Karpas-422 (cell line): ENCODE data around the gene CELF5. TPM values are rescaled to one million over a fixed set of nuclear protein-coding genes. Genes with fewer than 3 reads are reported as not detected.

ENCODE experiments used
- DNase-seq: peaks from one replicate; pipeline ENCODE4 v3.0.0-alpha.2; 2015
- H2AFZ ChIP-seq: fragments of 200-600 bp; sonication (generic); 2 replicates; pipeline ENCODE4 v1.6.1; 2014; ENCODE audit warnings: antibody characterized with exemption, low read length, mixed read lengths
- H3K27ac ChIP-seq: fragments of 200-600 bp; sonication (generic); 2 replicates; pipeline ENCODE4 v1.5.1; 2014; ENCODE audit warnings: mild to moderate bottlenecking, low read length, moderate library complexity
- H3K27me3 ChIP-seq: fragments of 200-600 bp; sonication (generic); 2 replicates; pipeline ENCODE4 v1.6.1; 2014; ENCODE audit warnings: low read length, mixed read lengths
- H3K36me3 ChIP-seq: fragments of 200-600 bp; sonication (generic); 2 replicates; pipeline ENCODE4 v1.6.1; 2014; ENCODE audit warnings: low read length, mixed read lengths; ENCODE audit not compliant: insufficient read depth
- H3K4me1 ChIP-seq: fragments of 200-600 bp; sonication (generic); 2 replicates; pipeline ENCODE4 v1.6.1; 2014; ENCODE audit warnings: mild to moderate bottlenecking, low read length, mixed read lengths
- H3K4me2 ChIP-seq: fragments of 200-600 bp; sonication (generic); 2 replicates; pipeline ENCODE4 v1.6.1; 2014; ENCODE audit warnings: low read length, low read depth, mild to moderate bottlenecking; ENCODE audit not compliant: poor library complexity, severe bottlenecking
- H3K4me3 ChIP-seq: fragments of 200-600 bp; sonication (generic); 2 replicates; pipeline ENCODE4 v1.5.1; 2014; ENCODE audit warnings: mild to moderate bottlenecking, antibody characterized with exemption, low read length, mixed read lengths
- H3K79me2 ChIP-seq: fragments of 200-600 bp; sonication (generic); 2 replicates; pipeline ENCODE4 v1.6.1; 2014; ENCODE audit warnings: mild to moderate bottlenecking, low read length, mixed read lengths
- H3K9ac ChIP-seq: fragments of 200-600 bp; sonication (generic); 2 replicates; pipeline ENCODE4 v1.6.0; 2014; ENCODE audit warnings: low read length
- H3K9me2 ChIP-seq: fragments of 200-600 bp; sonication (generic), shearing (Covaris generic); replicated peaks from 2 replicates; pipeline ENCODE4 v1.6.0; 2014; ENCODE audit warnings: mild to moderate bottlenecking, low read length, moderate library complexity; ENCODE audit not compliant: insufficient read depth
- H3K9me3 ChIP-seq: fragments of 300-700, 200-600 bp; sonication (generic); 2 replicates; pipeline ENCODE4 v1.6.1; 2014; ENCODE audit warnings: low read length, mixed read lengths
- H4K20me1 ChIP-seq: fragments of 200-600 bp; sonication (generic); 2 replicates; pipeline ENCODE4 v1.6.1; 2014; ENCODE audit warnings: mild to moderate bottlenecking, antibody characterized with exemption, low read length, low read depth; ENCODE audit not compliant: insufficient read depth
- total RNA-seq: library from RNA; depleted of rRNA; stranded (reverse); fragments of >200 nt; shearing (Covaris generic); gene quantifications from 2 replicates; pipeline ENCODE4 v1.2.3, GENCODE V29; 2014; ENCODE audit warnings: low replicate concordance

Gene CELF5
- total RNA-seq, 1 experiment from 2014 or later = not detected

- Histone ChIP-seq H3K9me2 (no peaks in the 10 kb centered on the region), H3K4me2 (no peak overlapping the region), H2AFZ (no peak overlapping the region), H3K9ac (no peak overlapping the region), H4K20me1 (no peaks in the 10 kb centered on the region), H3K79me2 (no peaks in the 10 kb centered on the region), H3K27me3 (no peaks in the 10 kb centered on the region), H3K9me3 (no peaks in the 10 kb centered on the region), H3K4me1 (no peaks in the 10 kb centered on the region), H3K27ac (no peak overlapping the region), H3K4me3 (no peak overlapping the region), H3K36me3 (no peaks in the 10 kb centered on the region)
- no peak for DNase-seq
These were observed 11.8 kb downstream of the CELF5 start for GRCh38 chr19:3236272-3236671.

GRCh38 chr19:3238066-3238561 lies 13.7 kb downstream of the CELF5 start:
- no peaks in the 10 kb centered on the region for H3K79me2 ChIP-seq
- H2AFZ ChIP-seq = no peak overlapping the region
- no peak overlapping the region for H3K27ac ChIP-seq
- no peaks in the 10 kb centered on the region for H3K36me3 ChIP-seq
- H3K9me2 ChIP-seq = no peaks in the 10 kb centered on the region
- no peaks in the 10 kb centered on the region for H3K27me3 ChIP-seq
- H3K4me3 ChIP-seq = no peak overlapping the region
- H4K20me1 ChIP-seq = no peaks in the 10 kb centered on the region
- no peak overlapping the region for H3K4me2 ChIP-seq
- H3K9me3 ChIP-seq = no peaks in the 10 kb centered on the region
- no peak overlapping the region for H3K9ac ChIP-seq
- no peaks in the 10 kb centered on the region for H3K4me1 ChIP-seq
- DNase-seq = no peak

DNA sequence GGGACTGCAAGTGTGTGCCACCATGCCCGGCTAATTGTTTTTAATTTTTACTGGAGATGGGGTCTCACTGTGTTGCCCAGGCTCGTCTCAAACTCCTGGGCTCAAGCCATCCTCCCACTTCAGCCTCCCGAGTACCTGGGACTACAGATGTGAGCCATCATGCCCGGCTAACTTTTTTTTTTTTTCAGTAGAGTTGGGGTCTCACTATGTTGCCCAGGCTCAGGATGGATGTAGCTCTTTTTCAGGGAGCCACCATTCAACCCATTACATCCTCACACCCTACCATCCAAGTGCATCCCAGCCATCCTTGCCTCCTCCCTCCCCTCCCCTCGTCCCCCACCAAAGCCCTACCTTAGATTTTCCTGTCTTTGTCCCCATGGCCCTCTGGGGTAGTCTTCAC lies 14.9 kb downstream of the CELF5 start:
- DNase-seq = no peak
- Histone ChIP-seq H3K9ac (no peak overlapping the region), H2AFZ (no peak overlapping the region), H3K27ac (no peak overlapping the region), H3K9me2 (no peaks in the 10 kb centered on the region), H3K9me3 (no peaks in the 10 kb centered on the region), H3K27me3 (no peaks in the 10 kb centered on the region), H3K36me3 (no peaks in the 10 kb centered on the region), H3K4me2 (no peak overlapping the region), H3K79me2 (no peaks in the 10 kb centered on the region), H3K4me3 (no peak overlapping the region), H3K4me1 (no peaks in the 10 kb centered on the region), H4K20me1 (no peaks in the 10 kb centered on the region)

- H3K27ac ChIP-seq = no peak overlapping the region
- no peak overlapping the region for H3K4me2 ChIP-seq
- no peaks in the 10 kb centered on the region for H3K4me1 ChIP-seq
- no peaks in the 10 kb centered on the region for H4K20me1 ChIP-seq
- no peak overlapping the region for H3K9ac ChIP-seq
- H2AFZ ChIP-seq = no peak overlapping the region
- H3K9me2 ChIP-seq = no peaks in the 10 kb centered on the region
- no peaks in the 10 kb centered on the region for H3K36me3 ChIP-seq
- no peaks in the 10 kb centered on the region for H3K9me3 ChIP-seq
- H3K79me2 ChIP-seq = no peaks in the 10 kb centered on the region
- no peaks in the 10 kb centered on the region for H3K27me3 ChIP-seq
- peak; percentile 84 for DNase-seq
- no peak overlapping the region for H3K4me3 ChIP-seq
These were observed 19.6 kb downstream of the CELF5 start for GRCh38 chr19:3243819-3244700.

- DNase-seq = no peak
- Histone ChIP-seq H3K4me1 (no peaks in the 10 kb centered on the region), H3K4me2 (no peak overlapping the region), H3K79me2 (no peaks in the 10 kb centered on the region), H3K27me3 (no peaks in the 10 kb centered on the region), H4K20me1 (no peaks in the 10 kb centered on the region), H3K9me2 (no peaks in the 10 kb centered on the region), H2AFZ (no peak overlapping the region), H3K36me3 (no peaks in the 10 kb centered on the region), H3K9ac (no peak overlapping the region), H3K4me3 (no peak overlapping the region), H3K9me3 (no peaks in the 10 kb centered on the region), H3K27ac (no peak overlapping the region)
These were observed 20.6 kb downstream of the CELF5 start for GRCh38 chr19:3245050-3245449.

DNA sequence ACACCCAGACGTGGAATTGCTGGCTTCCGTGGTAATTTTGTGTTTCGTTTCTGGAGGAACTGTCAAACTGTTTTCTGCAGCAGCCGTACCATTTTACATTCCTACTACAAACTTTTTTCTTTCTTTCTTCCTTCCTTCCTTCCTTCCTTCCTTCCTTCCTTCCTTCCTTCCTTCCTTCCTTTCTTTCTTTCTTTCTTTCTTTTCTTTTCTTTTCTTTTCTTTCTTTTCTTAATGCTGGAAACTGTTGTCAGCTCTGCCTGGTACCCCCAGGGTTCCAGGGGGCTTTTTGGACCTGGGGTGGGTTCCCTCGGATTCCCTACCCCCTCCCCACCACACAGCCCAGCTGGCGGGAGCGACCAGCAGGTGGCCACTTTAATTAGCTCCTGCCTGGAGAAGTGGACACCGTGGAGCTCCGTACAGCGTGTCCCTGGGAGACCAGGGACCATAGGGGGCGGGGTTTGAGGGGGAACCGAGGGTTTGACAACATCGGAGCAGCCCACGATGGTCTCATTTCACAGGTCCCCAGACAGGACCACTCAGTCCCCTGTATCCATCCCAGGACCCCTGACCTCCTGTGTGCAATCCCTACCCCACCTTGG lies 24.4 kb downstream of the CELF5 start:
- Histone ChIP-seq H2AFZ (no peak overlapping the region), H3K79me2 (no peaks in the 10 kb centered on the region), H3K27me3 (no peaks in the 10 kb centered on the region), H3K27ac (no peak overlapping the region), H3K4me2 (no peak overlapping the region), H3K9me3 (no peaks in the 10 kb centered on the region), H3K4me3 (no peak overlapping the region), H3K9ac (no peak overlapping the region), H3K9me2 (no peaks in the 10 kb centered on the region), H4K20me1 (no peaks in the 10 kb centered on the region), H3K4me1 (no peaks in the 10 kb centered on the region), H3K36me3 (no peaks in the 10 kb centered on the region)
- DNase-seq = no peak

DNA sequence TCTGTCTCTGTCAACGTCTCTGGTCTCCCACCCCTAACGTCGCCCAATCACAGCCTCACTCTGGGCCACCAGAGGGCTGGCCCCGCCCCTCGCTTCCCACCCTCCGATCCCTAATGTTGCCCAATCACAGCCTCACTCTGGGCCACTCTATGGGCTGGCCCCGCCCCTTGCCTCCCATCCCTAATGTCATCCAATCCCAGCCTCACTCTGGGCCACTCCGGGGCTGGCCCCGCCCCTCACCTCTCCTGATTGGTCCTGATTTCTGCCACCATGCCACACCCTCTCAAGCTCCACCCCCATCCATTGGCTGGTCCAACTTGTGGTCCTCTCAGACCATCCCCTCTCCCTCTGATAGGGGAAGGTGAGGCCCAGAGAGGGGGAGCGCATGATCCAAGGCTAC lies 24.9 kb downstream of the CELF5 start:
- H3K4me2 ChIP-seq = no peak overlapping the region
- no peaks in the 10 kb centered on the region for H3K27me3 ChIP-seq
- H3K36me3 ChIP-seq = no peaks in the 10 kb centered on the region
- H3K9me3 ChIP-seq = no peaks in the 10 kb centered on the region
- no peak overlapping the region for H2AFZ ChIP-seq
- H3K9ac ChIP-seq = no peak overlapping the region
- H3K9me2 ChIP-seq = no peaks in the 10 kb centered on the region
- H3K79me2 ChIP-seq = no peaks in the 10 kb centered on the region
- no peak overlapping the region for H3K27ac ChIP-seq
- no peak overlapping the region for H3K4me3 ChIP-seq
- peak; percentile 72 for DNase-seq
- no peaks in the 10 kb centered on the region for H3K4me1 ChIP-seq
- no peaks in the 10 kb centered on the region for H4K20me1 ChIP-seq

- Histone ChIP-seq H3K4me3 (no peak overlapping the region), H3K4me2 (no peak overlapping the region), H3K9me2 (no peaks in the 10 kb centered on the region), H3K27me3 (no peaks in the 10 kb centered on the region), H3K9ac (no peak overlapping the region), H3K27ac (no peak overlapping the region), H4K20me1 (no peaks in the 10 kb centered on the region), H3K9me3 (no peaks in the 10 kb centered on the region), H3K4me1 (no peaks in the 10 kb centered on the region), H3K79me2 (no peaks in the 10 kb centered on the region), H2AFZ (no peak overlapping the region), H3K36me3 (no peaks in the 10 kb centered on the region)
- peak; percentile 70 for DNase-seq
These were observed 26.2 kb downstream of the CELF5 start for GRCh38 chr19:3250675-3251074.
